Mesendoderm (in vitro differentiated cells): ENCODE results near the gene SLC9A4.

Experiments
- DNase-seq: peaks from one replicate; pipeline ENCODE4 v3.0.0; 2013
- H2AK5ac ChIP-seq: 2 replicates; pipeline ENCODE4 v1.6.1; 2013; ENCODE audit warnings: low read length, inconsistent platforms
- H2BK120ac ChIP-seq: 2 replicates; pipeline ENCODE4 v1.6.1; 2013; ENCODE audit warnings: low read depth, mild to moderate bottlenecking, low read length, moderate library complexity, mixed read lengths
- H2BK15ac ChIP-seq: replicated peaks from 2 replicates; pipeline ENCODE4 v1.6.1; 2013; ENCODE audit warnings: low read depth, mild to moderate bottlenecking, moderate library complexity
- H2BK5ac ChIP-seq: 2 replicates; pipeline ENCODE4 v1.6.1; 2013; ENCODE audit warnings: low read length, inconsistent platforms
- H3K18ac ChIP-seq: 2 replicates; pipeline ENCODE4 v1.6.1; 2013; ENCODE audit warnings: mild to moderate bottlenecking, low read length, mixed read lengths
- H3K23ac ChIP-seq: one replicate; pipeline ENCODE4 v1.6.1; 2013; ENCODE audit warnings: low read length
- H3K27ac ChIP-seq: 2 replicates; pipeline ENCODE4 v1.5.1; 2013; ENCODE audit warnings: low read depth, mild to moderate bottlenecking, inconsistent platforms, low read length, moderate library complexity
- H3K27me3 ChIP-seq: 2 replicates; pipeline ENCODE4 v1.6.1; 2013; ENCODE audit warnings: low read length, control low read depth, mild to moderate bottlenecking, inconsistent platforms; ENCODE audit not compliant: insufficient read depth, poor library complexity
- H3K36me3 ChIP-seq: 2 replicates; pipeline ENCODE4 v1.6.1; 2013; ENCODE audit warnings: low read length, inconsistent platforms; ENCODE audit not compliant: control insufficient read depth, insufficient read depth
- H3K4ac ChIP-seq: one replicate; pipeline ENCODE4 v1.6.1; 2013; ENCODE audit warnings: low read depth, mild to moderate bottlenecking, low read length, moderate library complexity
- H3K4me1 ChIP-seq: 2 replicates; pipeline ENCODE4 v1.6.1; 2013; ENCODE audit warnings: low read depth, low read length, inconsistent platforms; ENCODE audit not compliant: control insufficient read depth
- H3K4me2 ChIP-seq: 2 replicates; pipeline ENCODE4 v1.6.1; 2013; ENCODE audit warnings: low read length
- H3K4me3 ChIP-seq: 2 replicates; pipeline ENCODE4 v1.5.1; 2013; ENCODE audit warnings: mild to moderate bottlenecking, low read length
- H3K56ac ChIP-seq: one replicate; pipeline ENCODE4 v1.6.1; 2013; ENCODE audit warnings: low read length
- H3K79me1 ChIP-seq: 2 replicates; pipeline ENCODE4 v1.6.1; 2013; ENCODE audit warnings: low read length, inconsistent platforms
- H3K79me2 ChIP-seq: 2 replicates; pipeline ENCODE4 v1.6.1; 2013; ENCODE audit warnings: mild to moderate bottlenecking, low read length; ENCODE audit not compliant: control insufficient read depth, insufficient read depth
- H3K9ac ChIP-seq: 2 replicates; pipeline ENCODE4 v1.6.1; 2013; ENCODE audit warnings: low read length, inconsistent platforms
- H4K5ac ChIP-seq: one replicate; pipeline ENCODE4 v1.6.1; 2013; ENCODE audit warnings: low read length
- H4K8ac ChIP-seq: one replicate; pipeline ENCODE4 v1.6.1; 2013; ENCODE audit warnings: low read depth, mild to moderate bottlenecking, control low read depth, low read length, moderate library complexity
- WGBS: extraction: QIAGEN DNeasy Blood & Tissue Kit; methylation state at CpG from one replicate; pipeline ENCODE4 v1.1.7; 2013; ENCODE audit warnings: low lambda C conversion rate, missing lambda C conversion rate; ENCODE audit not compliant: insufficient coverage; ENCODE audit errors: extremely low coverage; 5-methylcytosine and 5-hydroxymethylcytosine counted together

SLC9A4 gene

DNA sequence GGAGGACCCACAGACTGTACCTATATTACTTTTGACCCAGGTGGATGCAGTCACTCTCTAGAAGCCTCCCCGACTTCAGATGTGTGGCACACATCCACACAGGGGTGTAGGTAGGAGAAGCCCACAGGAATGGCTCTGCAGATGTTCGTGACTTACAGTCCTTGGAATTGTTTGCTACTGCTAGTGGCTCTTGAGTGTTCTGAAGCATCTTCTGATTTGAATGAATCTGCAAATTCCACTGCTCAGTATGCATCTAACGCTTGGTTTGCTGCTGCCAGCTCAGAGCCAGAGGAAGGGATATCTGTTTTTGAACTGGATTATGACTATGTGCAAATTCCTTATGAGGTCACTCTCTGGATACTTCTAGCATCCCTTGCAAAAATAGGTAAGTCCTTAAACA, 605 bp downstream of the SLC9A4 start:
- no peak overlapping the region for H2BK120ac ChIP-seq
- no peaks in the 10 kb centered on the region for H3K36me3 ChIP-seq
- no peak overlapping the region for H3K56ac ChIP-seq
- no peak overlapping the region for H2AK5ac ChIP-seq
- no peak overlapping the region for H4K5ac ChIP-seq
- H3K79me1 ChIP-seq, result no peaks in the 10 kb centered on the region
- no peak overlapping the region for H3K4me3 ChIP-seq
- no peak for DNase-seq
- no CpG with 5 or more reads among the region's 3 CpGs for WGBS
- H3K9ac ChIP-seq, result no peak overlapping the region
- no peaks in the 10 kb centered on the region for H3K4me1 ChIP-seq
- no peak overlapping the region for H3K27ac ChIP-seq
- no peak overlapping the region for H3K23ac ChIP-seq
- H3K18ac ChIP-seq, result no peak overlapping the region
- H2BK15ac ChIP-seq, result no peak overlapping the region
- H3K4ac ChIP-seq, result no peak overlapping the region
- H4K8ac ChIP-seq, result no peak overlapping the region
- H3K27me3 ChIP-seq, result no peaks in the 10 kb centered on the region
- H3K79me2 ChIP-seq, result no peaks in the 10 kb centered on the region
- H2BK5ac ChIP-seq, result no peak overlapping the region
- no peak overlapping the region for H3K4me2 ChIP-seq

DNA sequence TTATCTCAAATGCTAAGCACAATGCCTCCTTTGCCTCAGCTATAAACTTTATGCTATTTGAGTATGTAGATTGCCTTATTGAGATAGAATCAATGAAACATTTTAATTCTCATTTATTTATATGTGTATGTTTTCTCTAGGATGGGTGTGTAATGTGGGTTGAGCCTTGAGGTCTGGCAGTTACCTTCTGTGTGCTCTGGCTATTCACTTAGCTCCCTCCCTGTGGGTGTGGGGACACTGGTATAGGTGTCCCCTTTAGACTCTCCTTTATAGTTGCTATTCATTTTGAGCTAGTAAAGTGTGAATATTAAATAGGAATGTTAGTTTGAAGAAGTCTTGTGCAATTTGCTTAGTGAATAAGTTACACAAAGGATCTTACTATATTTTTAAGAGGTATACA, 1.8 kb downstream of the SLC9A4 start:
- no peak overlapping the region for H3K18ac ChIP-seq
- no peak overlapping the region for H3K23ac ChIP-seq
- H3K4me3 ChIP-seq, result no peak overlapping the region
- no peak overlapping the region for H2BK5ac ChIP-seq
- no peaks in the 10 kb centered on the region for H3K4me1 ChIP-seq
- no peak overlapping the region for H3K27ac ChIP-seq
- DNase-seq, result no peak
- no peak overlapping the region for H2BK15ac ChIP-seq
- H2AK5ac ChIP-seq, result no peak overlapping the region
- no peak overlapping the region for H3K56ac ChIP-seq
- no peak overlapping the region for H2BK120ac ChIP-seq
- H3K79me1 ChIP-seq, result no peaks in the 10 kb centered on the region
- no peak overlapping the region for H4K5ac ChIP-seq
- no peaks in the 10 kb centered on the region for H3K27me3 ChIP-seq
- H3K79me2 ChIP-seq, result no peaks in the 10 kb centered on the region
- no peaks in the 10 kb centered on the region for H3K36me3 ChIP-seq
- no peak overlapping the region for H3K4me2 ChIP-seq
- H3K9ac ChIP-seq, result no peak overlapping the region
- H3K4ac ChIP-seq, result no peak overlapping the region
- H4K8ac ChIP-seq, result no peak overlapping the region

DNA sequence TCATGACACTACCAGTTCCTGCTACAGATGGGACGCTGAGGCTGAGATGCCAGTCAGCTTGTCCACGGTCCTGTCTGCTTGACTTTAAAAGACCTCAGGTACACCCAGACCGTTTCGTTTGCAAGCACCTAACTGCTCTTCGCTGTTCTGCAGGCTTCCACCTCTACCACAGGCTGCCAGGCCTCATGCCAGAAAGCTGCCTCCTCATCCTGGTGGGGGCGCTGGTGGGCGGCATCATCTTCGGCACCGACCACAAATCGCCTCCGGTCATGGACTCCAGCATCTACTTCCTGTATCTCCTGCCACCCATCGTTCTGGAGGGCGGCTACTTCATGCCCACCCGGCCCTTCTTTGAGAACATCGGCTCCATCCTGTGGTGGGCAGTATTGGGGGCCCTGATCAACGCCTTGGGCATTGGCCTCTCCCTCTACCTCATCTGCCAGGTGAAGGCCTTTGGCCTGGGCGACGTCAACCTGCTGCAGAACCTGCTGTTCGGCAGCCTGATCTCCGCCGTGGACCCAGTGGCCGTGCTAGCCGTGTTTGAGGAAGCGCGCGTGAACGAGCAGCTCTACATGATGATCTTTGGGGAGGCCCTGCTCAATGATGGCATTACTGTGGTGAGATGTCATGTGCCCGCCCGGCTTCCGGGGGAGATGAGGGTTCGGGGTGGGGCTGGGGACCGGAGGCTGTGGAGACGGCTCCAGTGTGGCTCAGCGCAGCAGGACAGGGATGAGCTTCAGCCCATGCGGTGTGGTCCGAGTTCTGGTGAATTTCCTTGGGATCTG, 5.9 kb downstream of the SLC9A4 start:
- Histone ChIP-seq H4K5ac (no peak overlapping the region), H2BK120ac (no peak overlapping the region), H3K4ac (no peak overlapping the region), H3K79me1 (no peaks in the 10 kb centered on the region), H2BK15ac (no peak overlapping the region), H3K36me3 (no peaks in the 10 kb centered on the region), H3K79me2 (no peaks in the 10 kb centered on the region), H2BK5ac (no peak overlapping the region), H3K4me1 (no peaks in the 10 kb centered on the region), H3K9ac (no peak overlapping the region), H4K8ac (no peak overlapping the region), H3K56ac (no peak overlapping the region), H3K27ac (no peak overlapping the region), H3K18ac (no peak overlapping the region), H3K23ac (no peak overlapping the region), H3K4me3 (no peak overlapping the region), H3K27me3 (no peaks in the 10 kb centered on the region), H2AK5ac (no peak overlapping the region), H3K4me2 (no peak overlapping the region)
- no CpG with 5 or more reads among the region's 36 CpGs for WGBS
- peak; percentile 6 for DNase-seq

DNA sequence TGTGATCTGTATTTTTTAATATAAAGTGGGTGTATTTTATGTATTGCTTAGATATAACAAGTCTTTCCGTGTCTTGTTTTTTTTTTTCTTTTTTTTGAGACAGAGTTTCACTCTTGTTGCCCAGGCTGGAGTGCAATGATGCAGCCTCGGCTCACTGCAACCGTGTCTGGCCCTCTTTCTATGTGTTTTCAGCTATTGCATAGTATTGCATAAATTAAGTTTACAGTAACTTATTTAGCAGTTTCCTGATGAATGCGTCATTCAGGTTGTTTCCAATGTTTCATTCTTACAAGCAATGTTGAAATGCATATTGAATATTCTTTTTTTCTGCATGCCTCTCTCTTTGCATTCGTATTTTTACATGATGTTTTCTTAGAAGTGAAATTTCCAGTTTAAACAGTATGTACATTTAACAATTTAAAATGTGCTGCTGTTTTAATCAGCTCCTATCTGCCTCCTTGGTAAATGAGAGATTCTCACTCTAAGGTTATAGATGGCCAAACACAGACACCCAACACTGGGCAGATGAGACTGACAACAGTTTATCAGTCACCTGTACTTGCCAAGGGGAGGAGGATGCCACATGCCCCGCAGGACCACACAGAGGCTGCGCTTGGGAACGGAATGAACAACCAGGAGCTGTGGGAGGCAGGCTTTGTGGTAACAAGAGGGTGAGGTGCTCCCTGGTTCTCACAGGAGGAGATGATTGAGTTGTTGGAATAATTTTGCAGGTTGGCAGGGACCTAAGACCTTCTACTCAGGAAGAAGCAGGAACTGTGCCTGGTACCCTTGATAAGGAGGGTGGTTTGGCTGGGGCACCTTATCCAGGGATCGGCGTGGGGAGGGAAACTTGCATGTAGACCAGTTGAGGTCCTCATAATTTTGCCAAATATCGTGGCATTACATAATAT, 7.5 kb downstream of the SLC9A4 start:
- H4K5ac ChIP-seq, result no peak overlapping the region
- H2AK5ac ChIP-seq, result no peak overlapping the region
- H3K4ac ChIP-seq, result no peak overlapping the region
- no peaks in the 10 kb centered on the region for H3K79me1 ChIP-seq
- H3K79me2 ChIP-seq, result no peaks in the 10 kb centered on the region
- H3K4me3 ChIP-seq, result no peak overlapping the region
- H3K36me3 ChIP-seq, result no peaks in the 10 kb centered on the region
- H4K8ac ChIP-seq, result no peak overlapping the region
- DNase-seq, result no peak
- no peak overlapping the region for H2BK15ac ChIP-seq
- H3K4me2 ChIP-seq, result no peak overlapping the region
- no peak overlapping the region for H3K23ac ChIP-seq
- no peak overlapping the region for H3K27ac ChIP-seq
- H3K4me1 ChIP-seq, result no peaks in the 10 kb centered on the region
- H2BK120ac ChIP-seq, result no peak overlapping the region
- H3K27me3 ChIP-seq, result no peaks in the 10 kb centered on the region
- no CpG with 5 or more reads among the region's 11 CpGs for WGBS
- H3K18ac ChIP-seq, result no peak overlapping the region
- no peak overlapping the region for H2BK5ac ChIP-seq
- H3K56ac ChIP-seq, result no peak overlapping the region
- H3K9ac ChIP-seq, result no peak overlapping the region

DNA sequence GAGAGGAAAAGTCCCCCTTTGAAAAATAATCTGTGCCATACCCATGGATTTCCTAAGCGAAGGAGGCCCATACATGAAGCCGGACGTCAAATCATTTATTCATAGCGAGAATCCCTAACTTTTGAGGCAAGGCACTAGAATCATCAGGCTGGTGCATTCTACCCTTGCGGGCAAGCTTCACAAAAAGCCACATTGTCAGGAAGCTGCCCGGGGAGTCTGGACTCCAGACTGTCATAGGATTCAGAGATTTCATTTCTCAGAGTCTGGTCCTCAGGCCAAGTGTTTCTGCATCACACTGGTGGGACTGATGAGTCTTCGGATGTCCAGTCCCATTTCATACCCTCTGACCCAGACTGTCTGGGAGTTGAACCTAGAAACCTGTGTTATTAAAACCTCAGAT, 8.9 kb downstream of the SLC9A4 start:
- H3K27me3 ChIP-seq, result no peaks in the 10 kb centered on the region
- no peak overlapping the region for H3K56ac ChIP-seq
- H2AK5ac ChIP-seq, result no peak overlapping the region
- WGBS, result no CpG with 5 or more reads among the region's 7 CpGs
- H3K4me2 ChIP-seq, result no peak overlapping the region
- no peak overlapping the region for H4K8ac ChIP-seq
- H3K9ac ChIP-seq, result no peak overlapping the region
- no peaks in the 10 kb centered on the region for H3K79me1 ChIP-seq
- no peak overlapping the region for H2BK5ac ChIP-seq
- H2BK120ac ChIP-seq, result no peak overlapping the region
- no peaks in the 10 kb centered on the region for H3K4me1 ChIP-seq
- H3K79me2 ChIP-seq, result no peaks in the 10 kb centered on the region
- no peak overlapping the region for H3K27ac ChIP-seq
- DNase-seq, result no peak
- no peak overlapping the region for H3K4ac ChIP-seq
- no peak overlapping the region for H4K5ac ChIP-seq
- no peak overlapping the region for H2BK15ac ChIP-seq
- no peaks in the 10 kb centered on the region for H3K36me3 ChIP-seq
- no peak overlapping the region for H3K4me3 ChIP-seq
- no peak overlapping the region for H3K18ac ChIP-seq
- H3K23ac ChIP-seq, result no peak overlapping the region
